Uterus (tissue), 4 donors: ENCODE measurements around the gene TBC1D1. TPM values are rescaled to one million over a fixed set of nuclear protein-coding genes. Genes with fewer than 3 reads are reported as not detected.

Experiments
- DNase-seq, 2 donors: peaks; one replicate each; pipeline ENCODE4 v3.0.0-alpha.2; 2019 to 2020
- H3K27ac ChIP-seq, 2 donors: fragments of 200-600 bp; sonication (generic); 1 replicate in 1 of 2; 2 replicates in 1 of 2; pipeline ENCODE4 v1.5.1; 2016 to 2018
- H3K27me3 ChIP-seq, 2 donors: fragments of 200-600 bp; sonication (generic); one replicate each; pipeline ENCODE4 v1.5.1; 2018 to 2019; ENCODE audit warnings: control low read depth in 1 of 2
- H3K36me3 ChIP-seq, 2 donors: fragments of 200-600 bp; sonication (generic); one replicate each; pipeline ENCODE4 v1.5.1; 2019; ENCODE audit warnings: control low read depth in 1 of 2
- H3K4me1 ChIP-seq, 2 donors: fragments of 200-600 bp; sonication (generic); one replicate each; pipeline ENCODE4 v1.5.1; 2018 to 2019; ENCODE audit warnings: control low read depth in 1 of 2
- H3K4me3 ChIP-seq, 2 donors: fragments of 200-600 bp; sonication (generic); 1 replicate in 1 of 2; 2 replicates in 1 of 2; pipeline ENCODE4 v1.5.1; 2018 to 2019; ENCODE audit warnings: mild to moderate bottlenecking in 1 of 2
- H3K9me3 ChIP-seq, 2 donors: fragments of 200-600 bp; sonication (generic); one replicate each; pipeline ENCODE4 v1.5.1; 2019; ENCODE audit warnings: control low read depth in 1 of 2
- POLR2A ChIP-seq, 2 donors: fragments of 450-650 bp; IDR thresholded peaks; one replicate each; pipeline ENCODE4 v1.6.1; 2016; ENCODE audit warnings: antibody characterized with exemption in 2 of 2, mild to moderate bottlenecking in 1 of 2, moderate library complexity in 1 of 2
- intact Hi-C: fragments of 100-400 bp; cut with DNase I; formaldehyde crosslinking; loops from one replicate; pipeline ENCODE4 v1.15.1; 2023; ENCODE audit warnings: low total_unique reads
- total RNA-seq, 4 donors: library from RNA; depleted of rRNA in 3 of 4; stranded (reverse); fragments of >200 nt in 3 of 4; gene quantifications; one replicate each; pipeline versions ENCODE4 v1.1.0 to v1.2.4, GENCODE V29; 2014 to 2023
- TF ChIP-seq, protein P1 (sequence below), 4 experiments: fragments of 200-600 bp in 2 of 4; fragments of 450-650 bp in 2 of 4; sonication (generic) in 2 of 4; IDR thresholded peaks; one replicate each; pipeline ENCODE4 v1.5.1; 2016 to 2019; ENCODE audit warnings: antibody characterized with exemption in 4 of 4, mild to moderate bottlenecking in 2 of 4, moderate library complexity in 1 of 4
- donor health status: DM: yes; HTN: yes; CAD: no.

Gene TBC1D1
- total RNA-seq, 4 donors from 2014 or later: 172 to 402 (median 236) TPM

GRCh38 chr4:37991623-37992410 lies 100.9 kb downstream of the TBC1D1 start:
- Histone ChIP-seq H3K36me3 (no peaks in the 10 kb centered on the region), H3K27me3 (no peaks in the 10 kb centered on the region), H3K9me3 (no peaks in the 10 kb centered on the region), H3K4me1 (peaks cover 5 to 13% of the 10 kb centered on the region in 2 donors), H3K4me3 (no peak overlapping the region), H3K27ac (peak overlapping the region; percentile 80 to 99)
- TF ChIP-seq, protein P1, sequence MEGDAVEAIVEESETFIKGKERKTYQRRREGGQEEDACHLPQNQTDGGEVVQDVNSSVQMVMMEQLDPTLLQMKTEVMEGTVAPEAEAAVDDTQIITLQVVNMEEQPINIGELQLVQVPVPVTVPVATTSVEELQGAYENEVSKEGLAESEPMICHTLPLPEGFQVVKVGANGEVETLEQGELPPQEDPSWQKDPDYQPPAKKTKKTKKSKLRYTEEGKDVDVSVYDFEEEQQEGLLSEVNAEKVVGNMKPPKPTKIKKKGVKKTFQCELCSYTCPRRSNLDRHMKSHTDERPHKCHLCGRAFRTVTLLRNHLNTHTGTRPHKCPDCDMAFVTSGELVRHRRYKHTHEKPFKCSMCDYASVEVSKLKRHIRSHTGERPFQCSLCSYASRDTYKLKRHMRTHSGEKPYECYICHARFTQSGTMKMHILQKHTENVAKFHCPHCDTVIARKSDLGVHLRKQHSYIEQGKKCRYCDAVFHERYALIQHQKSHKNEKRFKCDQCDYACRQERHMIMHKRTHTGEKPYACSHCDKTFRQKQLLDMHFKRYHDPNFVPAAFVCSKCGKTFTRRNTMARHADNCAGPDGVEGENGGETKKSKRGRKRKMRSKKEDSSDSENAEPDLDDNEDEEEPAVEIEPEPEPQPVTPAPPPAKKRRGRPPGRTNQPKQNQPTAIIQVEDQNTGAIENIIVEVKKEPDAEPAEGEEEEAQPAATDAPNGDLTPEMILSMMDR (IDR thresholded peaks at IDR 0.05): no peak
- TF ChIP-seq POLR2A (IDR thresholded peaks at IDR 0.05): no peak
- intact Hi-C loops: no loop called here
- no peak for DNase-seq

- peaks cover 7 to 17% of the 10 kb centered on the region in 2 donors for H3K4me1 ChIP-seq
- H3K27me3 ChIP-seq: no peaks in the 10 kb centered on the region
- no peaks in the 10 kb centered on the region for H3K9me3 ChIP-seq
- peak overlapping the region; percentile 80 to 99 for H3K27ac ChIP-seq
- intact Hi-C loops: no loop called here
- DNase-seq: peak in 1 of 2 donors; percentile 47
- no peak overlapping the region for H3K4me3 ChIP-seq
- no peaks in the 10 kb centered on the region for H3K36me3 ChIP-seq
- TF ChIP-seq POLR2A (IDR thresholded peaks at IDR 0.05): no peak
- TF ChIP-seq, protein P1 (IDR thresholded peaks at IDR 0.05): peak in 1 of 4 experiments; percentile 3
These were observed 102.9 kb downstream of the TBC1D1 start for GRCh38 chr4:37993806-37994205.

DNA sequence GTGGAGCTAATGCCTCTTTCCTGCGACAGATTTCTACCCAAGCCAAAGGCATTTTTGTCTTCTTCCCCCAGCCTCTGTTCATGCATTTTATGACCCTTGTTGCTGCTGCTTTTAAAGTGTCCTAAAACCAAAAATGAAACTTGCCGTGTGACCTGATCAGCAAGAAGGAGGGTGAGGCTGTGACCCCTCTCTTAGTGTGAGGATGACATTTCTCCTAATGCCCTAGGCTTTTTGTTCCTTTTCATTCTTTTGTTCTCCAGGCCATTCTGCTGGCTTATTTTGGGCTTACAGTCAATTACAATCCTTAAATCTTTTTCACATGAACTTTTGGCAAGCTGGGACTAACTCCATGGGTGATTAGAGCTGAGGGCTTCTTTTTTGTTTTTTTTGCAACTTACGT lies 103.7 kb downstream of the TBC1D1 start:
- H3K4me1 ChIP-seq: peaks cover 7 to 10% of the 10 kb centered on the region in 2 donors
- no peaks in the 10 kb centered on the region for H3K27me3 ChIP-seq
- no peak for DNase-seq
- TF ChIP-seq, protein P1 (IDR thresholded peaks at IDR 0.05): no peak
- no peak for TF ChIP-seq POLR2A (IDR thresholded peaks at IDR 0.05)
- no peaks in the 10 kb centered on the region for H3K9me3 ChIP-seq
- intact Hi-C loops: no loop called here
- no peak overlapping the region for H3K4me3 ChIP-seq
- H3K36me3 ChIP-seq: no peaks in the 10 kb centered on the region
- H3K27ac ChIP-seq: peak overlapping the region; percentile 80 to 99

GRCh38 chr4:37995299-37995821 lies 104.5 kb downstream of the TBC1D1 start:
- TF ChIP-seq, protein P1 (IDR thresholded peaks at IDR 0.05): no peak
- TF ChIP-seq POLR2A (IDR thresholded peaks at IDR 0.05): no peak
- H3K36me3 ChIP-seq: no peaks in the 10 kb centered on the region
- no peaks in the 10 kb centered on the region for H3K27me3 ChIP-seq
- DNase-seq: no peak
- H3K4me1 ChIP-seq: peaks cover 4 to 9% of the 10 kb centered on the region in 2 donors
- H3K9me3 ChIP-seq: no peaks in the 10 kb centered on the region
- no peak overlapping the region for H3K4me3 ChIP-seq
- intact Hi-C loops: no loop called here
- H3K27ac ChIP-seq: peak overlapping the region; percentile 80 to 99
